ENCODE measurements around the gene GABRE. TPM values are rescaled to one million over a fixed set of nuclear protein-coding genes. Genes with fewer than 3 reads are reported as not detected.

The GABRE gene
- total RNA-seq, 1 donor from 2014 or later: not detected

GRCh38 chrX:151973060-151973661 is 1.3 kb downstream of the GABRE start:
- Mint-ChIP-seq H3K27ac (ENCODE audit: unreplicated experiment) (no peak overlapping the region), H3K27me3 (ENCODE audit: unreplicated experiment) (peaks cover 2% of the 10 kb centered on the region), H3K9me3 (ENCODE audit: unreplicated experiment) (no peaks in the 10 kb centered on the region), H3K4me3 (ENCODE audit: unreplicated experiment) (peak overlapping the region; percentile 52), H3K36me3 (ENCODE audit: unreplicated experiment) (no peaks in the 10 kb centered on the region), H3K4me1 (ENCODE audit: low read depth, unreplicated experiment) (no peaks in the 10 kb centered on the region)
- TF ChIP-seq CTCF (IDR thresholded peaks at IDR 0.05; ENCODE audit: partially characterized antibody, unreplicated experiment): no peak
- no peak for DNase-seq

GRCh38 chrX:151970661-151971060 is 3.8 kb downstream of the GABRE start:
- no peak for DNase-seq
- no peak for TF ChIP-seq CTCF (IDR thresholded peaks at IDR 0.05; ENCODE audit: partially characterized antibody, unreplicated experiment)
- H3K4me1 Mint-ChIP-seq (ENCODE audit: low read depth, unreplicated experiment): no peaks in the 10 kb centered on the region
- H3K9me3 Mint-ChIP-seq (ENCODE audit: unreplicated experiment): no peaks in the 10 kb centered on the region
- peaks cover 2% of the 10 kb centered on the region for H3K27me3 Mint-ChIP-seq (ENCODE audit: unreplicated experiment)
- H3K36me3 Mint-ChIP-seq (ENCODE audit: unreplicated experiment): no peaks in the 10 kb centered on the region
- H3K4me3 Mint-ChIP-seq (ENCODE audit: unreplicated experiment): no peak overlapping the region
- no peak overlapping the region for H3K27ac Mint-ChIP-seq (ENCODE audit: unreplicated experiment)

- no peak for DNase-seq
- Mint-ChIP-seq H3K36me3 (ENCODE audit: unreplicated experiment) (no peaks in the 10 kb centered on the region), H3K27me3 (ENCODE audit: unreplicated experiment) (peaks cover 2% of the 10 kb centered on the region), H3K27ac (ENCODE audit: unreplicated experiment) (no peak overlapping the region), H3K4me3 (ENCODE audit: unreplicated experiment) (no peak overlapping the region), H3K9me3 (ENCODE audit: unreplicated experiment) (no peaks in the 10 kb centered on the region), H3K4me1 (ENCODE audit: low read depth, unreplicated experiment) (no peaks in the 10 kb centered on the region)
- no peak for TF ChIP-seq CTCF (IDR thresholded peaks at IDR 0.05; ENCODE audit: partially characterized antibody, unreplicated experiment)
Measured at GRCh38 chrX:151970027-151970426, 4.4 kb downstream of the GABRE start.

GRCh38 chrX:151966236-151966635 is 8.2 kb downstream of the GABRE start:
- Mint-ChIP-seq H3K4me1 (ENCODE audit: low read depth, unreplicated experiment) (no peaks in the 10 kb centered on the region), H3K27me3 (ENCODE audit: unreplicated experiment) (no peaks in the 10 kb centered on the region), H3K4me3 (ENCODE audit: unreplicated experiment) (no peak overlapping the region), H3K27ac (ENCODE audit: unreplicated experiment) (no peak overlapping the region), H3K9me3 (ENCODE audit: unreplicated experiment) (no peaks in the 10 kb centered on the region), H3K36me3 (ENCODE audit: unreplicated experiment) (no peaks in the 10 kb centered on the region)
- no peak for DNase-seq
- TF ChIP-seq CTCF (IDR thresholded peaks at IDR 0.05; ENCODE audit: partially characterized antibody, unreplicated experiment): no peak

- no peak for TF ChIP-seq CTCF (IDR thresholded peaks at IDR 0.05; ENCODE audit: partially characterized antibody, unreplicated experiment)
- no peaks in the 10 kb centered on the region for H3K4me1 Mint-ChIP-seq (ENCODE audit: low read depth, unreplicated experiment)
- no peaks in the 10 kb centered on the region for H3K27me3 Mint-ChIP-seq (ENCODE audit: unreplicated experiment)
- H3K36me3 Mint-ChIP-seq (ENCODE audit: unreplicated experiment): no peaks in the 10 kb centered on the region
- H3K9me3 Mint-ChIP-seq (ENCODE audit: unreplicated experiment): no peaks in the 10 kb centered on the region
- no peak overlapping the region for H3K4me3 Mint-ChIP-seq (ENCODE audit: unreplicated experiment)
- H3K27ac Mint-ChIP-seq (ENCODE audit: unreplicated experiment): no peak overlapping the region
- DNase-seq: no peak
Measured at GRCh38 chrX:151962034-151962433, 12.4 kb downstream of the GABRE start.
